C4-2B (cell line): ENCODE data around the gene WWOX.

Experiments
- H3K27ac ChIP-seq: fragments of 450-650 bp; 2 replicates; pipeline ENCODE4 v1.5.1; 2017
- ZFX ChIP-seq: fragments of 450-650 bp; IDR thresholded peaks from 2 replicates; pipeline ENCODE4 v1.6.1; 2017
- TF ChIP-seq, protein P1 (sequence below): fragments of 450-650 bp; conservative IDR thresholded peaks from 2 replicates; pipeline ENCODE4 v1.5.1; 2017; ENCODE audit warnings: mild to moderate bottlenecking

The WWOX gene

GRCh38 chr16:79008869-79009179 is 909.4 kb downstream of the WWOX start:
- TF ChIP-seq, protein P1, sequence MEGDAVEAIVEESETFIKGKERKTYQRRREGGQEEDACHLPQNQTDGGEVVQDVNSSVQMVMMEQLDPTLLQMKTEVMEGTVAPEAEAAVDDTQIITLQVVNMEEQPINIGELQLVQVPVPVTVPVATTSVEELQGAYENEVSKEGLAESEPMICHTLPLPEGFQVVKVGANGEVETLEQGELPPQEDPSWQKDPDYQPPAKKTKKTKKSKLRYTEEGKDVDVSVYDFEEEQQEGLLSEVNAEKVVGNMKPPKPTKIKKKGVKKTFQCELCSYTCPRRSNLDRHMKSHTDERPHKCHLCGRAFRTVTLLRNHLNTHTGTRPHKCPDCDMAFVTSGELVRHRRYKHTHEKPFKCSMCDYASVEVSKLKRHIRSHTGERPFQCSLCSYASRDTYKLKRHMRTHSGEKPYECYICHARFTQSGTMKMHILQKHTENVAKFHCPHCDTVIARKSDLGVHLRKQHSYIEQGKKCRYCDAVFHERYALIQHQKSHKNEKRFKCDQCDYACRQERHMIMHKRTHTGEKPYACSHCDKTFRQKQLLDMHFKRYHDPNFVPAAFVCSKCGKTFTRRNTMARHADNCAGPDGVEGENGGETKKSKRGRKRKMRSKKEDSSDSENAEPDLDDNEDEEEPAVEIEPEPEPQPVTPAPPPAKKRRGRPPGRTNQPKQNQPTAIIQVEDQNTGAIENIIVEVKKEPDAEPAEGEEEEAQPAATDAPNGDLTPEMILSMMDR = no peak
- TF ChIP-seq ZFX = no peak
- no peak overlapping the region for H3K27ac ChIP-seq

DNA sequence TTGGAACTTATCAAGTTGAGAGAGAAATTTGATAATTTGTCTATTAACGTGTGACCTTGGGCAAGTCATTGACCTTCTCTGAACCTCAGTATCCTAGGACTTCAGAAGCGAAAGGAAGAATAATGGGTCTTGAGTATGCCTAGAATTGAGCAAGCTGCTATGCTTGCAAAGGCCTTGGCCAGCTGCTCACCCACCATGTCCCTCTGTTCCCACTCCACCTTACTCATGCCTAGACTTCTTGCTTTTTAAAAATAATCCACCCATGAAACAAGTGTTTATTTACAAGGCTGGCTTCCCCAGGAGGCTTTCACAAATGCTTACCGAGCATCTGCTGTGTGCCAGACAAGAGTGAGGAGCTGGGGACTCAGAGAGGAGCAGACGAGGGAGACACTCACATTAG is 910.4 kb downstream of the WWOX start:
- H3K27ac ChIP-seq = no peak overlapping the region
- TF ChIP-seq ZFX = no peak
- TF ChIP-seq, protein P1 = no peak

- TF ChIP-seq ZFX = no peak
- TF ChIP-seq, protein P1 = no peak
These were observed 911.8 kb downstream of the WWOX start for GRCh38 chr16:79011282-79011681.

DNA sequence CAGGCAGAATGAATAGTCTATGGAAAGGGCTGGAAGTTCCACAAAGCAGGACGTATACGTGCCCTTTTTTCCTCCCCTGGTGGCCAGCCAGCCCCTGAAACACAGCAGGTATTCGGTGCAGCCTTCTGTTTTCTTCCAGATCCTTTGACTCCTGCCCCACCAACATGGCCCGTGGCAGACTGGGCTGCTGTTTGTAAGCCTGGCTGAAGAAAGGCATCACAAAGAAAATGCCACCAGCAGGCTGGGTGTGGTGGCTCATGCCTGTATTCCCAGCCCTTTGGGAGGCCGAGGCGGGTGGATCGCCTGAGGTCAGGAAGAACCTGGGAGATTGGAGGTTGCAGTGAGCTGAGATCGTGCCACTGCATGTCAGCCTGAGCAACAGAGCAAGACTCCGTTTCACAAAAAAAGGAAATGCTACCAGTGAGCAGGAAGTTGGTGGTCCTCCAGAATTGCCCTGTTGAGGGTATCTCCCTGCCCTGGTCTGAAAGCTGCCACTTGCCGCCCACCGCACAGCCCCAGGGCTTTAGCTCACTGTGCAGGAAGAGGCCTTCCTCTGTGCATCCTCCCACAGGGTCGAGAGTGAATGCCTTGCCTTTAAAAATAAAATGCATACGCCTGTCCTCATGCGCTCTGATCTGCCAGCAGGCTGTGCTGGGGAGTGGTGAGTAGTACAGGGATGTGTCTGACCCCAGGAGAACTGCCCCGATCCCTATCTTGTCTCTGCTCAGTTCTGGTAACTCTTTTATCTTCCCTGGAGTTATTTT is 913.4 kb downstream of the WWOX start:
- TF ChIP-seq, protein P1 = no peak
- no peak for TF ChIP-seq ZFX
- no peak overlapping the region for H3K27ac ChIP-seq

More at GRCh38 chr16:79011282-79011681, 911.8 kb downstream of the WWOX start:
- H3K27ac ChIP-seq = no peak overlapping the region

DNA sequence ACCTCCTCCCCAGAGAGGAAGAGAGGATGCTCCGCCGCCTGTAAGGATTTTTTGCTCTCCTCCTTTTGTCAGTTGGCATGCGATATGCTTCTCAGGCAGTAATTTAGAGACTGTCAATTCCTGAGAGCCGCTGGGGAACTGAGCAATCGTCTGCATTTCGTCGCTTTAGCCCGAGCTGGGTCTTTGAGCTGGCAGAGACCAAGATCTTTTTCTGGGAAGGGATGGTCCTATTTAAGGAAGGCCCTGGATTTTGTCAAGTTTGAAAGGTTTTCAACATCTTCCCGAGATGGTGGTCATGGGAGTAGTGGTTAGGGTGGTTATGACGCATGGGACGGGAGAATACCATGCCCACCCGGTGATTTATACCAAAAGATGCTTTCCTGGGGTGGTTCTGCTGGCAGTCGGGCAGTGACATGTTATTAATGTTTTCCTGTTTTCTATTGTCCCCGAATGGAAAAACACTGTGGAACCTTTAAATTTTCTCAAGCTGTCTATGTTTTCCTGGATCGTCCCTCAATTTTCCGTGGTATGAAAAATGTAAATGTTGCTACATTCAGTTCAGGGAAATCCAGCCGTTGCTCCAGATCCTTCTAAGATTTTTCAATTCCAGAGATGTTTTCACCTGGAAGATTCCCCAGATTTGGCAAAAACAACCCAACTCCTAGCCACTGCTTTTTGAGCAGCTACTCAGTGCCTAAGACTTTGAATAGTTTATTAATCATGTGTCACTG is 914.6 kb downstream of the WWOX start:
- TF ChIP-seq ZFX = no peak
- TF ChIP-seq, protein P1 = no peak
- no peak overlapping the region for H3K27ac ChIP-seq

- no peak overlapping the region for H3K27ac ChIP-seq
- no peak for TF ChIP-seq ZFX
- TF ChIP-seq, protein P1 = no peak
These were observed 919.4 kb downstream of the WWOX start for GRCh38 chr16:79018650-79019429.

GRCh38 chr16:79019431-79019830 is 920.0 kb downstream of the WWOX start:
- H3K27ac ChIP-seq = no peak overlapping the region
- TF ChIP-seq, protein P1 = no peak
- no peak for TF ChIP-seq ZFX
